ENCODE data around the gene SRR. TPM values are rescaled to one million over a fixed set of nuclear protein-coding genes. Genes with fewer than 3 reads are reported as not detected.

SRR gene
- total RNA-seq, 4 donors from 2014 or later: 0.40 to 23.1 (median 12.1) TPM; not detected in 1

DNA sequence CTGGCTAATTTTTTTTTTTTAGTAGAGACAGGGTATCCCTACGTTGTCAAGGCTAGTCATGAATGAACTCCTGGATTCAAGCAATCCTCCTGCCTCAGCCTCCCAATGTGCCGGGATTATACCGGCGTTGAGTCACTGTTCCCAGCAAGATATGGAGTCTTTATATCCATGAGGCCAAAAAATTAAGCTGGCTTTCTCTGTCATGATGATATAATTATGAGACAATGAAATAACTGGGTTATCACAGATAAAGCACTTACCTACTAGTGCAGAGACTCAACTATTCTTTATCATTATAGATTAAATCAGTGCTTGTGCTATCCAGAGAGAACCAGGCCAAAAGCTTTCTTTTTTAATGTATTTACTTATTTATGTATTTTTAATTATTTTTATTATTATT lies 36.4 kb upstream of the SRR start:
- Histone ChIP-seq H3K27me3 (no peaks in the 10 kb centered on the region), H3K4me3 (no peak overlapping the region), H3K4me1 (peaks cover 4 to 31% (median 15%) of the 10 kb centered on the region in 4 donors), H3K9me3 (no peaks in the 10 kb centered on the region), H3K27ac (peak overlapping the region; percentile 68 to 82 (median 76)), H3K36me3 (no peaks in the 10 kb centered on the region)
- intact Hi-C loops (cut with DNase I; ENCODE audit: low total_unique reads): no loop called here
- 88% methylated on average over 4 of the region's 4 CpGs; no CpG with 5 or more reads in 1 of the 2 donors for WGBS, 2 donors (ENCODE audit: low coverage in 1 of 2)
- in situ Hi-C loops (cut with MboI; ENCODE audit: low pct_ligation_motif_present in 1 of 4, low pct_unique_long_range_greater_than_20kb in 1 of 4, low sequenced_read_pairs in 3 of 4): no loop called here
- TF ChIP-seq, protein P1, sequence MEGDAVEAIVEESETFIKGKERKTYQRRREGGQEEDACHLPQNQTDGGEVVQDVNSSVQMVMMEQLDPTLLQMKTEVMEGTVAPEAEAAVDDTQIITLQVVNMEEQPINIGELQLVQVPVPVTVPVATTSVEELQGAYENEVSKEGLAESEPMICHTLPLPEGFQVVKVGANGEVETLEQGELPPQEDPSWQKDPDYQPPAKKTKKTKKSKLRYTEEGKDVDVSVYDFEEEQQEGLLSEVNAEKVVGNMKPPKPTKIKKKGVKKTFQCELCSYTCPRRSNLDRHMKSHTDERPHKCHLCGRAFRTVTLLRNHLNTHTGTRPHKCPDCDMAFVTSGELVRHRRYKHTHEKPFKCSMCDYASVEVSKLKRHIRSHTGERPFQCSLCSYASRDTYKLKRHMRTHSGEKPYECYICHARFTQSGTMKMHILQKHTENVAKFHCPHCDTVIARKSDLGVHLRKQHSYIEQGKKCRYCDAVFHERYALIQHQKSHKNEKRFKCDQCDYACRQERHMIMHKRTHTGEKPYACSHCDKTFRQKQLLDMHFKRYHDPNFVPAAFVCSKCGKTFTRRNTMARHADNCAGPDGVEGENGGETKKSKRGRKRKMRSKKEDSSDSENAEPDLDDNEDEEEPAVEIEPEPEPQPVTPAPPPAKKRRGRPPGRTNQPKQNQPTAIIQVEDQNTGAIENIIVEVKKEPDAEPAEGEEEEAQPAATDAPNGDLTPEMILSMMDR (IDR thresholded peaks at IDR 0.05): no peak
- no peak for TF ChIP-seq POLR2AphosphoS5 (IDR thresholded peaks at IDR 0.05)
- no peak for TF ChIP-seq POLR2A (IDR thresholded peaks at IDR 0.05)
- TF ChIP-seq EP300 (IDR thresholded peaks at IDR 0.05; ENCODE audit: low read depth): no peak
- DNase-seq: no peak

DNA sequence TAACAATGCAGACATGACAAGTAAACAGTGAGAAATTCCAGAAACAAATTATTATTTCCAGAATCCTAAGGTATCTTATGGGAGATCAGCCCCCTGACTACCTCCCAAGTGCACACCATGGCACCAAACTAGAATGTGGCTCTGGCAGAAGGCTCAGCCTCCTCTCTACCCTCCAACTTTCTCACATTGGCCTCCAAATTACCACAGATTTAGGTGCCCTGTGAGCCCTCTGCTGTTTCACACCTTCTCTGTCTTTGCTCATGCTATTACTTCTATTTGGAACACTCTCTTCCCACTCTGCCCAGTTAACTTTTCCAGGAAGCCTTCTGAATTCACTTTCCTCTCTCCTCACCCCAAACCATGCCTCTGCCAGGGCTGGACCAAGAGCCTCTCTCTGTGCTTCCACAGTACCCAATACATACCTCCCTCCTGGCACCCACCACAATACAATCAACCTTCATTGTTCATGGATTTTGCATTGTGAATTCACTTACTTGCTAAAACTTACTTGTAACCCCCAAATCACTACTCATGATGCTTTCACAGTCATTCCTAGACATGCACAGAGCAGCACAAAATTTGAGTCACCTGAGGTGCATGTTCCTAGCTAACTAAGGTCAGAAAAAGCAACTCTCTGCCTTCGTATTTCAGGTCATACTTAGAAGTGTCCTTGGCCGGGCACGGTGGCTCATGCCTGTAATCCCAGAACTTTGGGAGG lies 31.6 kb upstream of the SRR start:
- H3K36me3 ChIP-seq: peaks cover 0 to 3% (median 0%) of the 10 kb centered on the region in 4 donors
- TF ChIP-seq POLR2AphosphoS5 (IDR thresholded peaks at IDR 0.05): no peak
- TF ChIP-seq, protein P1 (IDR thresholded peaks at IDR 0.05): no peak
- TF ChIP-seq POLR2A (IDR thresholded peaks at IDR 0.05): no peak
- TF ChIP-seq EP300 (IDR thresholded peaks at IDR 0.05; ENCODE audit: low read depth): no peak
- H3K27ac ChIP-seq: no peak overlapping the region
- intact Hi-C loops (cut with DNase I; ENCODE audit: low total_unique reads) (no loop called here), in situ Hi-C loops (cut with MboI; ENCODE audit: low pct_ligation_motif_present in 1 of 4, low pct_unique_long_range_greater_than_20kb in 1 of 4, low sequenced_read_pairs in 3 of 4) (no loop called here)
- H3K4me1 ChIP-seq: no peaks in the 10 kb centered on the region
- no peaks in the 10 kb centered on the region for H3K9me3 ChIP-seq
- DNase-seq: no peak
- no peak overlapping the region for H3K4me3 ChIP-seq
- 97 to 100% methylated on average over 1 to 3 of the region's 3 CpGs for WGBS, 2 donors (ENCODE audit: low coverage in 1 of 2)
- no peaks in the 10 kb centered on the region for H3K27me3 ChIP-seq

DNA sequence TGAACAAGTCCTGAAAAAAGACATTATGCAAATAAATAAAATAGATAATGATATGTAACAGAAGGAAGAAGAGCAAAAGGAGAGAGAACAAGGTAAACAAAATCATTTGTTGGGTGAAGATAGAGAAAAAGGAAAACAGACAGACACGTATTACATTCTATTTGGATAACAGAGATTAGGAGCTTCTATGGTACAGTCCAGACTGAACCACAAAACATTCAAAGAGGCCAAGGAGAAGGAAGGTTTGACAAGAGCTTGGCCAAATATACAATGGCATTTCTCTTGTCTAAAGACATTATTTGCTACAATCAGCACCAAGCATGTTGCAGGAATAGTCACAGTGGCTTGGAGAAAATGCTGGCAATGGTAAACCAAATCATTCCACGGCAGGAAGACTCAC lies 29.3 kb upstream of the SRR start:
- in situ Hi-C loops (cut with MboI; ENCODE audit: low pct_ligation_motif_present in 1 of 4, low pct_unique_long_range_greater_than_20kb in 1 of 4, low sequenced_read_pairs in 3 of 4) (no loop called here), intact Hi-C loops (cut with DNase I; ENCODE audit: low total_unique reads) (no loop called here)
- no peaks in the 10 kb centered on the region for H3K9me3 ChIP-seq
- TF ChIP-seq, protein P1 (IDR thresholded peaks at IDR 0.05): no peak
- TF ChIP-seq POLR2AphosphoS5 (IDR thresholded peaks at IDR 0.05) (no peak), POLR2A (IDR thresholded peaks at IDR 0.05) (no peak), EP300 (IDR thresholded peaks at IDR 0.05; ENCODE audit: low read depth) (no peak)
- no peak overlapping the region for H3K27ac ChIP-seq
- no peaks in the 10 kb centered on the region for H3K4me1 ChIP-seq
- no peak for DNase-seq
- H3K36me3 ChIP-seq: peaks cover 0 to 9% (median 1%) of the 10 kb centered on the region in 4 donors
- WGBS, 2 donors (ENCODE audit: low coverage in 1 of 2): 64 to 74% methylated on average over 1 to 2 of the region's 2 CpGs
- no peaks in the 10 kb centered on the region for H3K27me3 ChIP-seq
- no peak overlapping the region for H3K4me3 ChIP-seq

DNA sequence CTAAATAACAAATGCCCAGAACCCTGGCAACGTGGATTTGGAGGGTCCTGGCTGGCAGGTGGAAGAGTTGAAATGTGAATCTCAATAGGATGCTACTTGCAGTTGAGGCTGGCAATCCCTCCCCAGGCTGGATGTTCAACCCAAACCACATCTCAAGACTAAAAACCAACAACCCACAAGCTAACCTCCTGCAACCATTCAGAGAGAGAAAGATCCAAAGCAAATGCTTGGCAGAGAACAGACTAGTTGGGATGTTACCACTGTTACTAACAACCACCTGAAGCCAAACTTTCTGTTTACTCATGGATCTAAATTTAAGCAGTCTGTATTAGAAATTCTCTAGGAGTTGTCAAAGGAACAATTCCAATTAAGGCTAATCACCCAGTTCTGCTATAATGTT lies 28.0 kb upstream of the SRR start:
- no peak for TF ChIP-seq POLR2AphosphoS5 (IDR thresholded peaks at IDR 0.05)
- TF ChIP-seq, protein P1 (IDR thresholded peaks at IDR 0.05): no peak
- no peak for TF ChIP-seq POLR2A (IDR thresholded peaks at IDR 0.05)
- TF ChIP-seq EP300 (IDR thresholded peaks at IDR 0.05; ENCODE audit: low read depth): no peak
- in situ Hi-C loops (cut with MboI; ENCODE audit: low pct_ligation_motif_present in 1 of 4, low pct_unique_long_range_greater_than_20kb in 1 of 4, low sequenced_read_pairs in 3 of 4) (loop anchor here in 1 of 4 donors (25.0 kb wide), 1 partner anchor 388 kb away; no protein-coding TSS in a partner anchor), intact Hi-C loops (cut with DNase I; ENCODE audit: low total_unique reads) (no loop called here)
- peaks cover 0 to 21% (median 7%) of the 10 kb centered on the region in 4 donors for H3K36me3 ChIP-seq
- H3K27me3 ChIP-seq: no peaks in the 10 kb centered on the region
- H3K4me3 ChIP-seq: no peak overlapping the region
- no peaks in the 10 kb centered on the region for H3K4me1 ChIP-seq
- no peak overlapping the region for H3K27ac ChIP-seq
- H3K9me3 ChIP-seq: no peaks in the 10 kb centered on the region
- WGBS, 2 donors (ENCODE audit: low coverage in 1 of 2): 57 to 78% methylated on average over 1 of the region's 1 CpG
- DNase-seq: no peak
